HEK293 (cell line): ENCODE results near the gene RFNG.
A peak's percentile ranks its signal among the peaks of the same experiment; 100 is the strongest.

ENCODE experiments used
- BCL11A ChIP-seq: fragments of 450-650 bp; formaldehyde crosslinking; IDR thresholded peaks from 2 replicates; pipeline ENCODE4 v1.5.1; 2016; ENCODE audit warnings: low read depth, missing biosample characterization, missing genetic modification characterization
- GLI2 ChIP-seq: fragments of 450-650 bp; formaldehyde crosslinking; IDR thresholded peaks from 2 replicates; pipeline ENCODE4; 2017; ENCODE audit warnings: missing biosample characterization, missing genetic modification characterization, low read depth, borderline replicate concordance
- GLIS1 ChIP-seq: fragments of 450-650 bp; formaldehyde crosslinking; IDR thresholded peaks from 2 replicates; pipeline ENCODE4 v1.5.1; 2016; ENCODE audit warnings: missing biosample characterization, missing genetic modification characterization
- HOXD13 ChIP-seq: sonication (generic); formaldehyde crosslinking; IDR thresholded peaks from 2 replicates; pipeline ENCODE4 v1.8.0; 2022; ENCODE audit warnings: missing genetic modification reagents, borderline replicate concordance
- IKZF3 ChIP-seq: fragments of 450-650 bp; IDR thresholded peaks from 2 replicates; pipeline ENCODE4 v1.5.0; 2018; ENCODE audit warnings: missing biosample characterization, mild to moderate bottlenecking, missing genetic modification characterization, moderate library complexity
- KLF1 ChIP-seq: fragments of 450-650 bp; formaldehyde crosslinking; IDR thresholded peaks from 2 replicates; pipeline ENCODE4 v1.5.1; 2016; ENCODE audit warnings: missing biosample characterization, missing genetic modification characterization
- KLF7 ChIP-seq: fragments of 450-650 bp; formaldehyde crosslinking; IDR thresholded peaks from 2 replicates; pipeline ENCODE4 v1.5.1; 2016; ENCODE audit warnings: missing biosample characterization, missing genetic modification characterization, borderline replicate concordance
- KLF9 ChIP-seq: fragments of 450-650 bp; formaldehyde crosslinking; IDR thresholded peaks from 2 replicates; pipeline ENCODE4 v1.5.1; 2016; ENCODE audit warnings: missing biosample characterization, missing genetic modification characterization, low read depth
- PRDM10 ChIP-seq: fragments of 450-650 bp; formaldehyde crosslinking; IDR thresholded peaks from 2 replicates; pipeline ENCODE4 v1.5.1; 2016; ENCODE audit warnings: missing biosample characterization, missing genetic modification characterization
- ZIC2 ChIP-seq: fragments of 450-650 bp; formaldehyde crosslinking; IDR thresholded peaks from 2 replicates; pipeline ENCODE4 v1.5.1; 2016; ENCODE audit warnings: missing biosample characterization, missing genetic modification characterization
- ZNF112 ChIP-seq: fragments of 450-650 bp; formaldehyde crosslinking; IDR thresholded peaks from 2 replicates; pipeline ENCODE4 v1.5.0; 2017; ENCODE audit warnings: missing biosample characterization, missing genetic modification characterization
- ZNF23 ChIP-seq: fragments of 450-650 bp; formaldehyde crosslinking; IDR thresholded peaks from 2 replicates; pipeline ENCODE4 v1.5.1; 2016; ENCODE audit warnings: missing biosample characterization, missing genetic modification characterization, borderline replicate concordance
- ZNF335 ChIP-seq: fragments of 450-650 bp; formaldehyde crosslinking; conservative IDR thresholded peaks from 2 replicates; pipeline ENCODE4 v1.5.1; 2016; ENCODE audit warnings: missing biosample characterization, missing genetic modification characterization
- ZNF37A ChIP-seq: fragments of 450-650 bp; IDR thresholded peaks from 2 replicates; pipeline ENCODE4 v1.5.1; 2018; ENCODE audit warnings: missing biosample characterization, missing genetic modification characterization
- ZNF404 ChIP-seq: fragments of 450-650 bp; formaldehyde crosslinking; IDR thresholded peaks from 2 replicates; pipeline ENCODE4 v1.5.1; 2017; ENCODE audit warnings: missing biosample characterization, missing genetic modification characterization
- ZNF585B ChIP-seq: fragments of 450-650 bp; formaldehyde crosslinking; IDR thresholded peaks from 2 replicates; pipeline ENCODE4 v1.5.1; 2016; ENCODE audit warnings: missing biosample characterization, missing genetic modification characterization
- ZNF624 ChIP-seq: fragments of 450-650 bp; formaldehyde crosslinking; IDR thresholded peaks from 2 replicates; pipeline ENCODE4 v1.5.1; 2017; ENCODE audit warnings: missing biosample characterization, missing genetic modification characterization
- ZNF639 ChIP-seq: fragments of 450-650 bp; formaldehyde crosslinking; IDR thresholded peaks from 2 replicates; pipeline ENCODE4 v1.5.1; 2016; ENCODE audit warnings: missing biosample characterization, missing genetic modification characterization
- ZNF670 ChIP-seq: fragments of 450-650 bp; formaldehyde crosslinking; IDR thresholded peaks from 2 replicates; pipeline ENCODE4 v1.5.1; 2016; ENCODE audit warnings: missing biosample characterization, missing genetic modification characterization, low read depth
- ZNF677 ChIP-seq: fragments of 450-650 bp; IDR thresholded peaks from 2 replicates; pipeline ENCODE4 v1.5.0; 2018; ENCODE audit warnings: missing biosample characterization, mild to moderate bottlenecking, missing genetic modification characterization, moderate library complexity
- ZNF76 ChIP-seq: fragments of 450-650 bp; formaldehyde crosslinking; IDR thresholded peaks from 2 replicates; pipeline ENCODE4; 2016; ENCODE audit warnings: low read depth, missing biosample characterization, missing genetic modification characterization, borderline replicate concordance
- ZNF776 ChIP-seq: fragments of 450-650 bp; formaldehyde crosslinking; IDR thresholded peaks from 2 replicates; pipeline ENCODE4 v1.5.0; 2017; ENCODE audit warnings: missing biosample characterization, missing genetic modification characterization, borderline replicate concordance
- TF ChIP-seq, protein P1 (sequence below): fragments of 450-650 bp; formaldehyde crosslinking; IDR thresholded peaks from 2 replicates; pipeline ENCODE4 v1.5.1; 2016; ENCODE audit warnings: missing biosample characterization, missing genetic modification characterization
- TF ChIP-seq, protein P2 (sequence below): fragments of 450-650 bp; formaldehyde crosslinking; IDR thresholded peaks from 2 replicates; pipeline ENCODE4 v1.5.1; 2017; ENCODE audit warnings: missing biosample characterization, mild to moderate bottlenecking, missing genetic modification characterization, moderate library complexity
- TF ChIP-seq, protein P3 (sequence below): fragments of 450-650 bp; formaldehyde crosslinking; IDR thresholded peaks from 2 replicates; pipeline ENCODE4 v1.5.1; 2016; ENCODE audit warnings: missing biosample characterization, missing genetic modification characterization
- TF ChIP-seq, protein P4 (sequence below): fragments of 450-650 bp; formaldehyde crosslinking; IDR thresholded peaks from 2 replicates; pipeline ENCODE4 v1.5.1; 2016; ENCODE audit warnings: missing biosample characterization, missing genetic modification characterization
- TF ChIP-seq, protein P5 (sequence below): fragments of 450-650 bp; formaldehyde crosslinking; IDR thresholded peaks from 2 replicates; pipeline ENCODE4 v1.5.1; 2016; ENCODE audit warnings: missing biosample characterization, missing genetic modification characterization, borderline replicate concordance

Gene RFNG

DNA sequence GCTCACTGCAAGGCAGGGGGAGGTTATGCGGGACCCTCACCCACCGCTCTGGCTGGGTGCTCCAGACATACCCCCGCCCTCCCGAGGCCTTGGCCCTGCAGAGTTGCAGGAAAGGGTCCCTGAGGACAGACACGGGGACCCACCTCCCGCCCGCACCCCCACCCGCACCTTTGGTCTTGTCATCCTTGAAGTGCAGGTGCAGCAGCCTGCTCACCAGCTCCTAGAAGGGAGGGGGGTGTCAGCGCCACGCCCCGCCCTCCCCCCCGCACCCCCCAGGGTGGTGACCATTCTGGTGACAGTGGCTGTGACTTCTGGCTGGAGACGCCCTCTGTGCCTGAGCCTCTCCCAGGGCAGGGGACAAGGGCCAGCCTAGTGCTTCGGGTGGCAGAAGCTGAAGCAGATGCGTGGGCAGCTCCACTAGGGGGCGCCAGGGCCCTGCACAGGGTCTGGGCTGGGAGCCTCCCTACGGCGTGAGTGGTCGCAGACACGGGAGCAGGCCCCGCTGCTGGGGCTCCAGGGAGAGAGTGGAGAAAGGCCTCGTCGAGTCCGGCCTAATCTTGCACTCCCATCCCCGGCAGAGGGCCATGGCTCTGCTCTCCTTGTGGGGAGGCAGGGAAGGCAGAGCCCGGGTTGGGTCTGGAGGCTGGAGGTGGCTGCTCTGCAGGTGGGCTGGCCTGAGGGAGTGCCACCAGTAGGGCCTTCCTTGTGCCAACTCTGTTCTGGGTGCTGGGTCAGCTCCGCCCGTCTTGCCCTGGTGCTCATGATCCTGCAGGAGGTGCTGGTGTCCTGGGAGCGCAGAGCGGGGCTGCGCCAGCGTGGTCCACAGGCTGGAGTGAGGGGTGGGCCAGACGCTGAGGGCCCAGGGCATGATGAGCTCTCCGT is 31.7 kb downstream of the RFNG start (continued):
- TF ChIP-seq ZNF677 (tag by site-specific recombination), result no peak
- TF ChIP-seq KLF7 (tag by site-specific recombination), result no peak
- TF ChIP-seq ZNF585B (tag by site-specific recombination), result no peak
- TF ChIP-seq PRDM10 (tag by site-specific recombination), result no peak
- TF ChIP-seq BCL11A, result peak; percentile 36; the same call in 1 of the 2 replicates
- TF ChIP-seq GLI2, result no peak
- no peak for TF ChIP-seq ZNF335 (tag by site-specific recombination)
- TF ChIP-seq ZNF624, result no peak
- peak; percentile 50 for TF ChIP-seq GLIS1
- no peak for TF ChIP-seq ZNF776
- TF ChIP-seq, protein P1, sequence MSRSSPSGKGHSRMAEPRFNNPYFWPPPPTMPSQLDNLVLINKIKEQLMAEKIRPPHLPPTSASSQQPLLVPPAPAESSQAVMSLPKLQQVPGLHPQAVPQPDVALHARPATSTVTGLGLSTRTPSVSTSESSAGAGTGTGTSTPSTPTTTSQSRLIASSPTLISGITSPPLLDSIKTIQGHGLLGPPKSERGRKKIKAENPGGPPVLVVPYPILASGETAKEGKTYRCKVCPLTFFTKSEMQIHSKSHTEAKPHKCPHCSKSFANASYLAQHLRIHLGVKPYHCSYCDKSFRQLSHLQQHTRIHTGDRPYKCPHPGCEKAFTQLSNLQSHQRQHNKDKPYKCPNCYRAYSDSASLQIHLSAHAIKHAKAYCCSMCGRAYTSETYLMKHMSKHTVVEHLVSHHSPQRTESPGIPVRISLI (tag by site-specific recombination), result no peak
- TF ChIP-seq ZNF112, result no peak
- no peak for TF ChIP-seq ZNF404 (tag by site-specific recombination)
- no peak for TF ChIP-seq ZNF639 (tag by site-specific recombination)
- TF ChIP-seq ZIC2, result peak; percentile 19; the same call in 1 of the 2 replicates
- TF ChIP-seq, protein P2, sequence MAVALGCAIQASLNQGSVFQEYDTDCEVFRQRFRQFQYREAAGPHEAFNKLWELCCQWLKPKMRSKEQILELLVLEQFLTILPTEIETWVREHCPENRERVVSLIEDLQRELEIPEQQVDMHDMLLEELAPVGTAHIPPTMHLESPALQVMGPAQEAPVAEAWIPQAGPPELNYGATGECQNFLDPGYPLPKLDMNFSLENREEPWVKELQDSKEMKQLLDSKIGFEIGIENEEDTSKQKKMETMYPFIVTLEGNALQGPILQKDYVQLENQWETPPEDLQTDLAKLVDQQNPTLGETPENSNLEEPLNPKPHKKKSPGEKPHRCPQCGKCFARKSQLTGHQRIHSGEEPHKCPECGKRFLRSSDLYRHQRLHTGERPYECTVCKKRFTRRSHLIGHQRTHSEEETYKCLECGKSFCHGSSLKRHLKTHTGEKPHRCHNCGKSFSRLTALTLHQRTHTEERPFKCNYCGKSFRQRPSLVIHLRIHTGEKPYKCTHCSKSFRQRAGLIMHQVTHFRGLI, result no peak
- 0 out of 2 replicates have a peak, but pooled peaks have one; percentile 39 for TF ChIP-seq IKZF3 (tag by site-specific recombination)
- TF ChIP-seq, protein P3, sequence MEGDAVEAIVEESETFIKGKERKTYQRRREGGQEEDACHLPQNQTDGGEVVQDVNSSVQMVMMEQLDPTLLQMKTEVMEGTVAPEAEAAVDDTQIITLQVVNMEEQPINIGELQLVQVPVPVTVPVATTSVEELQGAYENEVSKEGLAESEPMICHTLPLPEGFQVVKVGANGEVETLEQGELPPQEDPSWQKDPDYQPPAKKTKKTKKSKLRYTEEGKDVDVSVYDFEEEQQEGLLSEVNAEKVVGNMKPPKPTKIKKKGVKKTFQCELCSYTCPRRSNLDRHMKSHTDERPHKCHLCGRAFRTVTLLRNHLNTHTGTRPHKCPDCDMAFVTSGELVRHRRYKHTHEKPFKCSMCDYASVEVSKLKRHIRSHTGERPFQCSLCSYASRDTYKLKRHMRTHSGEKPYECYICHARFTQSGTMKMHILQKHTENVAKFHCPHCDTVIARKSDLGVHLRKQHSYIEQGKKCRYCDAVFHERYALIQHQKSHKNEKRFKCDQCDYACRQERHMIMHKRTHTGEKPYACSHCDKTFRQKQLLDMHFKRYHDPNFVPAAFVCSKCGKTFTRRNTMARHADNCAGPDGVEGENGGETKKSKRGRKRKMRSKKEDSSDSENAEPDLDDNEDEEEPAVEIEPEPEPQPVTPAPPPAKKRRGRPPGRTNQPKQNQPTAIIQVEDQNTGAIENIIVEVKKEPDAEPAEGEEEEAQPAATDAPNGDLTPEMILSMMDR (tag by site-specific recombination), result peak; percentile 85
- TF ChIP-seq, protein P4, sequence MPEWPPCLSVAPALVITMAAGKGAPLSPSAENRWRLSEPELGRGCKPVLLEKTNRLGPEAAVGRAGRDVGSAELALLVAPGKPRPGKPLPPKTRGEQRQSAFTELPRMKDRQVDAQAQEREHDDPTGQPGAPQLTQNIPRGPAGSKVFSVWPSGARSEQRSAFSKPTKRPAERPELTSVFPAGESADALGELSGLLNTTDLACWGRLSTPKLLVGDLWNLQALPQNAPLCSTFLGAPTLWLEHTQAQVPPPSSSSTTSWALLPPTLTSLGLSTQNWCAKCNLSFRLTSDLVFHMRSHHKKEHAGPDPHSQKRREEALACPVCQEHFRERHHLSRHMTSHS (tag by site-specific recombination), result no peak
- no peak for TF ChIP-seq HOXD13 (CRISPR knock-in tag)
- TF ChIP-seq ZNF23 (tag by site-specific recombination), result no peak
- no peak for TF ChIP-seq ZNF76
- TF ChIP-seq ZNF670 (tag by site-specific recombination), result no peak
- TF ChIP-seq KLF1 (tag by site-specific recombination), result peak; percentile 65
- TF ChIP-seq, protein P5, sequence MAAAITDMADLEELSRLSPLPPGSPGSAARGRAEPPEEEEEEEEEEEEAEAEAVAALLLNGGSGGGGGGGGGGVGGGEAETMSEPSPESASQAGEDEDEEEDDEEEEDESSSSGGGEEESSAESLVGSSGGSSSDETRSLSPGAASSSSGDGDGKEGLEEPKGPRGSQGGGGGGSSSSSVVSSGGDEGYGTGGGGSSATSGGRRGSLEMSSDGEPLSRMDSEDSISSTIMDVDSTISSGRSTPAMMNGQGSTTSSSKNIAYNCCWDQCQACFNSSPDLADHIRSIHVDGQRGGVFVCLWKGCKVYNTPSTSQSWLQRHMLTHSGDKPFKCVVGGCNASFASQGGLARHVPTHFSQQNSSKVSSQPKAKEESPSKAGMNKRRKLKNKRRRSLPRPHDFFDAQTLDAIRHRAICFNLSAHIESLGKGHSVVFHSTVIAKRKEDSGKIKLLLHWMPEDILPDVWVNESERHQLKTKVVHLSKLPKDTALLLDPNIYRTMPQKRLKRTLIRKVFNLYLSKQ (tag by site-specific recombination), result no peak
- no peak for TF ChIP-seq KLF9 (tag by site-specific recombination)
- no peak for TF ChIP-seq ZNF37A
